HEK293 (cell line): ENCODE results near the gene NR2F2.

Experiments used
- CTCF ChIA-PET: fragments of 350-600 bp; formaldehyde crosslinking; extraction: SDS; loops from one replicate; lab custom pipeline; 2021; ENCODE audit warnings: antibody characterized with exemption; lab: Yijun Ruan, JAX
- POLR2A ChIA-PET: fragments of 300-600 bp; formaldehyde crosslinking; extraction: SDS; loops from one replicate; lab custom pipeline; 2020; ENCODE audit warnings: antibody characterized with exemption, inconsistent platforms; lab: Yijun Ruan, JAX
- H3K27ac ChIP-seq: fragments of 200-500 bp; sonication (Bioruptor generic); 2 replicates; pipeline ENCODE4 v1.5.1; 2014; ENCODE audit warnings: low read depth, low read length, control low read depth, inconsistent platforms; ENCODE audit errors: extremely low read depth
- H3K36me3 ChIP-seq, 2 experiments: fragments of 200-500 bp in 1 of 2; sonication (Bioruptor generic) in 1 of 2; 1 replicate in 1 of 2; 2 replicates in 1 of 2; pipeline ENCODE4 v1.5.1; 2014 to 2017; ENCODE audit warnings: inconsistent platforms in 2 of 2, low read length in 2 of 2; ENCODE audit not compliant: control insufficient read depth in 2 of 2, insufficient read depth in 1 of 2
- H3K4me1 ChIP-seq: fragments of 200-500 bp; sonication (Bioruptor generic); 2 replicates; pipeline ENCODE4 v1.5.1; 2014; ENCODE audit warnings: mild to moderate bottlenecking, low read length, inconsistent platforms; ENCODE audit not compliant: control insufficient read depth, insufficient read depth
- H3K4me3 ChIP-seq: 2 replicates; pipeline ENCODE4 v1.5.1; 2011; ENCODE audit warnings: low read depth, mild to moderate bottlenecking, control low read depth, low read length, moderate library complexity
- H3K9me3 ChIP-seq: fragments of 200-500 bp; sonication (Bioruptor generic); 2 replicates; pipeline ENCODE4 v1.5.1; 2014; ENCODE audit warnings: low read depth, low read length, inconsistent platforms; ENCODE audit not compliant: control insufficient read depth, insufficient read depth
- GLI2 ChIP-seq: fragments of 450-650 bp; formaldehyde crosslinking; IDR thresholded peaks from 2 replicates; pipeline ENCODE4; 2017; ENCODE audit warnings: missing biosample characterization, missing genetic modification characterization, low read depth, borderline replicate concordance
- HOXD13 ChIP-seq: sonication (generic); formaldehyde crosslinking; IDR thresholded peaks from 2 replicates; pipeline ENCODE4 v1.8.0; 2022; ENCODE audit warnings: missing genetic modification reagents, borderline replicate concordance
- OVOL3 ChIP-seq: fragments of 450-650 bp; formaldehyde crosslinking; IDR thresholded peaks from 2 replicates; pipeline ENCODE4 v1.5.1; 2016; ENCODE audit warnings: missing biosample characterization, missing genetic modification characterization
- PBX3 ChIP-seq: sonication (generic); formaldehyde crosslinking; IDR thresholded peaks from 2 replicates; pipeline ENCODE4 v1.8.1; 2022; ENCODE audit warnings: mild to moderate bottlenecking, moderate library complexity, missing genetic modification reagents
- PRDM1 ChIP-seq: fragments of 450-650 bp; formaldehyde crosslinking; IDR thresholded peaks from 2 replicates; pipeline ENCODE4; 2016; ENCODE audit warnings: missing biosample characterization, missing genetic modification characterization
- RBAK ChIP-seq: fragments of 450-650 bp; formaldehyde crosslinking; IDR thresholded peaks from 2 replicates; pipeline ENCODE4 v1.5.1; 2016; ENCODE audit warnings: missing biosample characterization, missing genetic modification characterization
- ZBTB1 ChIP-seq: fragments of 450-650 bp; formaldehyde crosslinking; IDR thresholded peaks from 2 replicates; pipeline ENCODE4 v1.5.1; 2016; ENCODE audit warnings: missing biosample characterization, missing genetic modification characterization
- ZBTB11 ChIP-seq: fragments of 450-650 bp; formaldehyde crosslinking; conservative IDR thresholded peaks from 2 replicates; pipeline ENCODE4 v1.5.1; 2016; ENCODE audit warnings: low read depth, missing biosample characterization, missing genetic modification characterization
- ZBTB21 ChIP-seq: fragments of 450-650 bp; formaldehyde crosslinking; IDR thresholded peaks from 2 replicates; pipeline ENCODE4 v1.5.1; 2017; ENCODE audit warnings: missing biosample characterization, missing genetic modification characterization
- ZBTB48 ChIP-seq: fragments of 450-650 bp; formaldehyde crosslinking; IDR thresholded peaks from 2 replicates; pipeline ENCODE4 v1.5.1; 2016; ENCODE audit warnings: missing biosample characterization, missing genetic modification characterization
- ZBTB7A ChIP-seq: fragments of 450-650 bp; formaldehyde crosslinking; IDR thresholded peaks from 2 replicates; pipeline ENCODE4 v1.5.1; 2016; ENCODE audit warnings: low read depth, missing biosample characterization, missing genetic modification characterization
- ZFP37 ChIP-seq: fragments of 450-650 bp; formaldehyde crosslinking; IDR thresholded peaks from 2 replicates; pipeline ENCODE4 v1.5.1; 2016; ENCODE audit warnings: missing biosample characterization, missing genetic modification characterization
- ZNF10 ChIP-seq: fragments of 450-650 bp; formaldehyde crosslinking; IDR thresholded peaks from 2 replicates; pipeline ENCODE4 v1.5.1; 2017; ENCODE audit warnings: missing biosample characterization, missing genetic modification characterization
- ZNF174 ChIP-seq: fragments of 450-650 bp; formaldehyde crosslinking; IDR thresholded peaks from 2 replicates; pipeline ENCODE4 v1.5.0; 2017; ENCODE audit warnings: missing biosample characterization, mild to moderate bottlenecking, missing genetic modification characterization
- ZNF280C ChIP-seq: fragments of 450-650 bp; formaldehyde crosslinking; IDR thresholded peaks from 2 replicates; pipeline ENCODE4 v1.5.1; 2016; ENCODE audit warnings: missing biosample characterization, missing genetic modification characterization
- ZNF37A ChIP-seq: fragments of 450-650 bp; IDR thresholded peaks from 2 replicates; pipeline ENCODE4 v1.5.1; 2018; ENCODE audit warnings: missing biosample characterization, missing genetic modification characterization
- ZNF394 ChIP-seq: fragments of 450-650 bp; formaldehyde crosslinking; IDR thresholded peaks from 2 replicates; pipeline ENCODE4 v1.5.1; 2016; ENCODE audit warnings: missing biosample characterization, missing genetic modification characterization, mild to moderate bottlenecking, moderate library complexity, borderline replicate concordance
- ZNF404 ChIP-seq: fragments of 450-650 bp; formaldehyde crosslinking; IDR thresholded peaks from 2 replicates; pipeline ENCODE4 v1.5.1; 2017; ENCODE audit warnings: missing biosample characterization, missing genetic modification characterization
- ZNF449 ChIP-seq: fragments of 450-650 bp; formaldehyde crosslinking; IDR thresholded peaks from 2 replicates; pipeline ENCODE4 v1.5.1; 2017; ENCODE audit warnings: missing biosample characterization, mild to moderate bottlenecking, missing genetic modification characterization, moderate library complexity
- ZNF514 ChIP-seq: fragments of 450-650 bp; formaldehyde crosslinking; IDR thresholded peaks from 2 replicates; pipeline ENCODE4 v1.5.1; 2016; ENCODE audit warnings: missing biosample characterization, missing genetic modification characterization
- ZNF529 ChIP-seq: fragments of 450-650 bp; formaldehyde crosslinking; IDR thresholded peaks from 2 replicates; pipeline ENCODE4 v1.5.1; 2017; ENCODE audit warnings: missing genetic modification characterization, missing biosample characterization; ENCODE audit not compliant: insufficient replicate concordance
- ZNF600 ChIP-seq: fragments of 450-650 bp; formaldehyde crosslinking; IDR thresholded peaks from 2 replicates; pipeline ENCODE4 v1.5.1; 2016; ENCODE audit warnings: missing biosample characterization, missing genetic modification characterization
- ZNF660 ChIP-seq: fragments of 450-650 bp; IDR thresholded peaks from 2 replicates; pipeline ENCODE4 v1.5.1; 2018; ENCODE audit warnings: missing biosample characterization, mild to moderate bottlenecking, missing genetic modification characterization
- ZNF677 ChIP-seq: fragments of 450-650 bp; IDR thresholded peaks from 2 replicates; pipeline ENCODE4 v1.5.0; 2018; ENCODE audit warnings: missing biosample characterization, mild to moderate bottlenecking, missing genetic modification characterization, moderate library complexity
- ZNF701 ChIP-seq: fragments of 450-650 bp; formaldehyde crosslinking; IDR thresholded peaks from 2 replicates; pipeline ENCODE4 v1.5.1; 2016; ENCODE audit warnings: missing biosample characterization, missing genetic modification characterization
- ZNF776 ChIP-seq: fragments of 450-650 bp; formaldehyde crosslinking; IDR thresholded peaks from 2 replicates; pipeline ENCODE4 v1.5.0; 2017; ENCODE audit warnings: missing biosample characterization, missing genetic modification characterization, borderline replicate concordance
- ZNF792 ChIP-seq: fragments of 450-650 bp; formaldehyde crosslinking; IDR thresholded peaks from 2 replicates; pipeline ENCODE4 v1.5.1; 2016; ENCODE audit warnings: missing biosample characterization, missing genetic modification characterization
- ZSCAN23 ChIP-seq: fragments of 450-650 bp; formaldehyde crosslinking; IDR thresholded peaks from 2 replicates; pipeline ENCODE4 v1.5.1; 2016; ENCODE audit warnings: missing biosample characterization, missing genetic modification characterization

The NR2F2 gene

GRCh38 chr15:96329403-96329981, 1.0 kb upstream of the NR2F2 start:
- peaks cover 0 to 8% of the 10 kb centered on the region in 2 experiments; a peak in 1 of 3 replicates for H3K36me3 ChIP-seq
- H3K9me3 ChIP-seq = no peaks in the 10 kb centered on the region
- TF ChIP-seq ZSCAN23 (tag by site-specific recombination) (no peak), ZNF701 (tag by site-specific recombination) (no peak), ZBTB21 (no peak), ZNF660 (no peak), ZBTB1 (tag by site-specific recombination) (no peak), ZNF776 (tag by site-specific recombination) (no peak), ZNF174 (tag by site-specific recombination) (no peak), ZFP37 (tag by site-specific recombination) (no peak), ZNF514 (tag by site-specific recombination) (no peak), HOXD13 (CRISPR knock-in tag) (no peak), ZBTB7A (no peak), ZNF449 (tag by site-specific recombination) (no peak), ZNF10 (tag by site-specific recombination) (no peak), ZNF792 (tag by site-specific recombination) (no peak), ZNF529 (tag by site-specific recombination) (no peak), GLI2 (tag by site-specific recombination) (no peak)
- peak overlapping the region; percentile 93 for H3K27ac ChIP-seq
- CTCF ChIA-PET = interaction anchor here (0.7 to 3.1 kb wide), 3 partner anchors 25 to 926 kb away, joined by 3 to 29 read pairs (median 3); no protein-coding TSS in a partner anchor
- peaks cover 11% of the 10 kb centered on the region for H3K4me1 ChIP-seq
- POLR2A ChIA-PET = interaction anchor here (0.5 to 3.4 kb wide), 7 partner anchors 10 to 916 kb away, joined by 3 to 42 read pairs (median 4); no protein-coding TSS in a partner anchor
- peak overlapping the region; percentile 60 for H3K4me3 ChIP-seq

- peaks cover 0 to 14% of the 10 kb centered on the region in 2 experiments; a peak in 1 of 3 replicates for H3K36me3 ChIP-seq
- peak overlapping the region; percentile 60 for H3K4me3 ChIP-seq
- POLR2A ChIA-PET = interaction anchor here (0.5 to 3.4 kb wide), 16 partner anchors 10 to 1421 kb away, joined by 3 to 42 read pairs (median 4); no protein-coding TSS in a partner anchor
- H3K27ac ChIP-seq = peak overlapping the region; percentile 93
- H3K9me3 ChIP-seq = no peaks in the 10 kb centered on the region
- CTCF ChIA-PET = interaction anchor here (0.6 to 0.7 kb wide), 2 partner anchors 881 to 925 kb away, joined by 3 to 4 read pairs; no protein-coding TSS in a partner anchor
- peaks cover 9% of the 10 kb centered on the region for H3K4me1 ChIP-seq
- TF ChIP-seq ZNF280C (tag by site-specific recombination) (no peak), PRDM1 (tag by site-specific recombination) (no peak), ZNF394 (tag by site-specific recombination) (no peak), ZNF404 (no peak), ZNF677 (tag by site-specific recombination) (no peak), ZBTB11 (tag by site-specific recombination) (peak; percentile 49; the same call in 1 of the 2 replicates), ZNF600 (tag by site-specific recombination) (no peak), PBX3 (CRISPR knock-in tag) (peak; percentile 70; the same call in 1 of the 2 replicates), ZNF660 (peak; percentile 25; the same call in 1 of the 2 replicates), OVOL3 (tag by site-specific recombination) (no peak), ZBTB48 (tag by site-specific recombination) (0 out of 2 replicates have a peak, but pooled peaks have one; percentile 12), RBAK (tag by site-specific recombination) (no peak), ZNF37A (tag by site-specific recombination) (no peak)
Measured at GRCh38 chr15:96330064-96330449, 443 bp upstream of the NR2F2 start.
